HAP-1 (cell line): Measurements from ENCODE around the gene RBM23.
A peak's percentile ranks its signal among the peaks of the same experiment; 100 is the strongest.
"Not testable (repeated sequence)": the region's sequence is repeated elsewhere in the genome, so short reads cannot be mapped to it uniquely, and the experiment has no call there.

ENCODE experiments used
- DNase-seq, 2 experiments: peaks; one replicate each; pipeline ENCODE4 v3.0.0-alpha.2; 2016 to 2020; ENCODE audit warnings: low spot score in 2 of 2
- H3K27me3 ChIP-seq: fragments of 250-450 bp; sonication (Bioruptor Pico); 2 replicates; pipeline ENCODE4 v1.5.1; 2020; ENCODE audit warnings: low read depth, mild to moderate bottlenecking, moderate library complexity
- H3K36me3 ChIP-seq: fragments of 250-450 bp; sonication (Bioruptor Pico); replicated peaks from 2 replicates; pipeline ENCODE4 v1.5.1; 2020; ENCODE audit warnings: mild to moderate bottlenecking
- H3K4me1 ChIP-seq: fragments of 250-450 bp; sonication (Bioruptor Pico); 2 replicates; pipeline ENCODE4 v1.5.1; 2020; ENCODE audit warnings: mild to moderate bottlenecking
- H3K4me3 ChIP-seq: fragments of 250-450 bp; sonication (Bioruptor Pico); 2 replicates; pipeline ENCODE4 v1.5.1; 2020; ENCODE audit warnings: mild to moderate bottlenecking, moderate library complexity
- H3K9me3 ChIP-seq: fragments of 250-450 bp; sonication (Bioruptor Pico); 2 replicates; pipeline ENCODE4 v1.5.1; 2020; ENCODE audit warnings: mild to moderate bottlenecking, moderate library complexity
- in situ Hi-C: fragments of 300-500 bp; cut with MboI; formaldehyde crosslinking; loops from 3 replicates; pipeline ENCODE4 v1.14.3; 2020; ENCODE audit warnings: low sequenced_read_pairs, inconsistent platforms, mixed read lengths

Gene RBM23

DNA sequence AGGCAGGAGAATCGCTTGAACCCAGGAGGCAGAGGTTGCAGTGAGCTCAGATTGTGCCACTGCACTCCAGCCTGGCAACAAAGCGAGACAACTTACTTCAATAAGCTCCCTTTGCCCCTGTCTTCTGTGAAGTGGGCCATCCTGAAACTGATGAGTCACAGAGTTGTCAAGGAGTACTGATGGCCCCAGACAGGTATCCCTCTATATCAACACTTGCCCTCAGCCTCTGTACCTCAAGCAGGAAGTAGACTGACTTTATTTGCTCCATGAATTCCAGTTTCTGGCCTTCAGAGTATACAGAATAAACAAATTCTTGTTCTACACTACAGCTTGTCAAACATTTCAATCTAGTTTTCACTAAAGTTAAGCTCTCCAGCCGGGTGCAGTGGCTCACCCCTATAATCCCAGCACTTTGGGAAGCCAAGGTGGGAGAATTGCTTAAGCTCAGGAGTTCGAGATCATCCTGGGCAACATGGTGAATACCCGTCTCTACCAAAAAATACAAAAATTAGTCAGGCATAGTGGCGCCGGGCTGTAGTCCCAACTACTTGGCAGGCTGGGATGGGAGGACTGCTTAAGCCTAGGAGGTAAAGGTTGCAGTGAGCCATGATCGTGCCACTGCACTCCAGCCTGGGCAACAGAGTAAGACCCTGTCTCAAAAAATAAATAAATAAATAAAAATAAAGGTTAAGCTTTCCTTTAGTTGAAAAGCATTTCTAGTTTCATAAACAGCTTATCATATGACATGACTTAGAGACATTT, 63.8 kb downstream of the RBM23 start:
- DNase-seq, result no peak
- H3K4me3 ChIP-seq, result no peak overlapping the region
- no peaks in the 10 kb centered on the region for H3K36me3 ChIP-seq
- H3K27me3 ChIP-seq, result no peaks in the 10 kb centered on the region
- in situ Hi-C loops, result loop anchor here (5.0 to 25.0 kb wide), 2 partner anchors 298 to 468 kb away; no protein-coding TSS in a partner anchor
- H3K4me1 ChIP-seq, result 0 out of 2 replicates have a peak, but pooled peaks cover 2% of the 10 kb centered on the region
- no peaks in the 10 kb centered on the region for H3K9me3 ChIP-seq

DNA sequence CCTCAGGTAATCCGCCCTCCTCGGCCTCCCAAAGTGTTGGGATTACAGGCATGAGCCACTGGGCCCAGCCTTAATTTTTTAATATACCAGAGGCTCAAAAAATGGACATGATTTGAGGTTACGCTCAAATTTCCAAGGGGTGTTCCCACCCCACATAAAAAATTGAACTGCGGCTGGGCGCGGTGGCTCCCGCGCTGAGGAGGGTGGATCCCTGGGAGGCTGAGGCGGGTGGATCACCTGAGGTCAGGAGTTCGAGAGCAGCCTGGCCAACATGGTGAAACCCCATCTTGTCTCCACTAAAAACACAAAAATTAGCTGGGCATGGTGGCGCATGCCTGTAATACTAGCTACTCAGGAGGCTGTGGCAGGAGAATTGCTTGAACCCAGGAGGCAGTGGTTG, 64.7 kb downstream of the RBM23 start:
- in situ Hi-C loops, result loop anchor here (25.0 kb wide), 1 partner anchor 467 kb away; no protein-coding TSS in a partner anchor
- H3K27me3 ChIP-seq, H3K4me1 ChIP-seq, H3K4me3 ChIP-seq, DNase-seq, H3K36me3 ChIP-seq, H3K9me3 ChIP-seq: not testable (repeated sequence)

GRCh38 chr14:22852940-22853767, 65.8 kb downstream of the RBM23 start:
- H3K4me1 ChIP-seq, result 0 out of 2 replicates have a peak, but pooled peaks cover 2% of the 10 kb centered on the region
- no peaks in the 10 kb centered on the region for H3K27me3 ChIP-seq
- peak; percentile 58 to 95 for DNase-seq
- H3K4me3 ChIP-seq, result peak overlapping the region; percentile 30
- in situ Hi-C loops, result loop anchor here (25.0 kb wide), 1 partner anchor 466 kb away; no protein-coding TSS in a partner anchor
- no peaks in the 10 kb centered on the region for H3K36me3 ChIP-seq
- no peaks in the 10 kb centered on the region for H3K9me3 ChIP-seq

DNA sequence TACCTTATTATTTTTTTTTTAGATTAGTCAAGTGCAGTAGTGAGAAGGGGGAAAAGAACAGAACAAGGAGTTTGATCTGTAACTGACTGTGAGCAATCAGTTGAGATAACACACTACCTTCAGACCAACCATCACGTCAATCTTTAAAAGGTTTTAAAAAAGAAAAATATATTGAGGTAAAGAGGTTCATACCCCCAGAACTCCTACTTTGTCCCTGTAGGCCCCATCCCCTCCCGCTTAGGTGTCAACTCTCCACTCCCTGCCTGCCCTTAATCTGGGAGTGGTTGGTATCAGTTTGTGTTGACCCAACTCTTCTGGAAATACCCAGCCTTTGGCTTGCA, 66.4 kb downstream of the RBM23 start:
- Histone ChIP-seq H3K36me3 (no peaks in the 10 kb centered on the region), H3K4me1 (0 out of 2 replicates have a peak, but pooled peaks cover 2% of the 10 kb centered on the region), H3K27me3 (no peaks in the 10 kb centered on the region), H3K4me3 (no peak overlapping the region), H3K9me3 (no peaks in the 10 kb centered on the region)
- in situ Hi-C loops, result loop anchor here (25.0 kb wide), 1 partner anchor 465 kb away; no protein-coding TSS in a partner anchor
- no peak for DNase-seq

DNA sequence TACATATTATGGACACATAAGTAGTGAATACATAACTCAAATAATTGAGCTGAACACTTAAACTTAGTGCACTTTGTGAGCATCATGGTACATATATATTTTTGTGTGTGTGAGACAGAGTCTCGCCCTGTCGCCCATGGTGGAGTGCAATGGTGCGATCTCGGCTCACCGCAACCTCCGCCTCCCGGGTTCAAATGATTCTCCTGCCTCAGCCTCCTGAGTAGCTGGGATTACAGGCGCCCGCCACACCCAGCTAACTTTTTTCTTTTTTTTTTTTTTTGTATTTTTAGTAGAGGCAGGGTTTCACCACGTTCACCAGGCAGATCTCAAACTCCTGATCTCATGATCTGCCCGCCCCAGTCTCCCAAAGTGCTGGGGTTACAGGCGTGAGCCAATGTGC, 66.8 kb downstream of the RBM23 start:
- in situ Hi-C loops, result loop anchor here (25.0 kb wide), 1 partner anchor 465 kb away; no protein-coding TSS in a partner anchor
- H3K36me3 ChIP-seq, DNase-seq, H3K4me3 ChIP-seq, H3K9me3 ChIP-seq, H3K27me3 ChIP-seq, H3K4me1 ChIP-seq: not testable (repeated sequence)

- in situ Hi-C loops, result loop anchor here (25.0 kb wide), 1 partner anchor 464 kb away; no protein-coding TSS in a partner anchor
- no peak for DNase-seq
- no peaks in the 10 kb centered on the region for H3K36me3 ChIP-seq
These were observed 67.8 kb downstream of the RBM23 start for GRCh38 chr14:22850944-22851764.

DNA sequence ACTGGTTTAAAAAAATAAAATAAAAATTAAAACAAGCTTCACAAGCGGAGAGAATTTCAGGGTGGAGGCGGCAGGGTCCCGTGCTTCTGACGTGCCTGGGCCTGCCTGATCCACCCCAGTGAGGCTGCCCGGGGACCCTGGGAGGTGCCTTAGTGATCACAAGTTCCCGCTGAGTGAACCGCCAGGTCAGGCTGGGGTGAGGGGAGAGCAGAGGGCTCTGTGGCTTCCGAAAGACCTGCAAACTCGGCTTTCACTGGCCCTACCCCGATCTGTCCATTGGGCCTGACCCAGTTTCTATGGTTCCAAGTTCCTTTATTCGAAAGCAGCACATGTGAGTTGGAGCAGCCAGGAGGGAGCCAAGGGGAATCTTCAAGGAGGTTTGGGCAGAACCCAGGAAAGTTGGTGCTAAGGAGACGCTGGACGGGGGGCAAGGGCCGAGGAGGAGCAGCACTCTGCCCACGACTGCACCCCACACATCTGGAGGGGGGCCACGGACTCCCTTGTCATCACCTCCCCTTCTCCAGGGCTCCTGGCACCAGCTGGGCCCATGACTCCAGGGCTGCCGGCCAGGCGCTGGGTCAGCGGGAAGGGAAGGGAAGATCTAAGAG, 69.6 kb downstream of the RBM23 start:
- Histone ChIP-seq H3K27me3 (no peaks in the 10 kb centered on the region), H3K4me3 (no peak overlapping the region), H3K36me3 (no peaks in the 10 kb centered on the region), H3K9me3 (no peaks in the 10 kb centered on the region), H3K4me1 (0 out of 2 replicates have a peak, but pooled peaks cover 2% of the 10 kb centered on the region)
- DNase-seq, result no peak
- in situ Hi-C loops, result no loop called here

More at GRCh38 chr14:22850944-22851764, 67.8 kb downstream of the RBM23 start:
- 0 out of 2 replicates have a peak, but pooled peaks cover 2% of the 10 kb centered on the region for H3K4me1 ChIP-seq
- H3K9me3 ChIP-seq, result no peaks in the 10 kb centered on the region
- no peaks in the 10 kb centered on the region for H3K27me3 ChIP-seq
- H3K4me3 ChIP-seq, result no peak overlapping the region

DNA sequence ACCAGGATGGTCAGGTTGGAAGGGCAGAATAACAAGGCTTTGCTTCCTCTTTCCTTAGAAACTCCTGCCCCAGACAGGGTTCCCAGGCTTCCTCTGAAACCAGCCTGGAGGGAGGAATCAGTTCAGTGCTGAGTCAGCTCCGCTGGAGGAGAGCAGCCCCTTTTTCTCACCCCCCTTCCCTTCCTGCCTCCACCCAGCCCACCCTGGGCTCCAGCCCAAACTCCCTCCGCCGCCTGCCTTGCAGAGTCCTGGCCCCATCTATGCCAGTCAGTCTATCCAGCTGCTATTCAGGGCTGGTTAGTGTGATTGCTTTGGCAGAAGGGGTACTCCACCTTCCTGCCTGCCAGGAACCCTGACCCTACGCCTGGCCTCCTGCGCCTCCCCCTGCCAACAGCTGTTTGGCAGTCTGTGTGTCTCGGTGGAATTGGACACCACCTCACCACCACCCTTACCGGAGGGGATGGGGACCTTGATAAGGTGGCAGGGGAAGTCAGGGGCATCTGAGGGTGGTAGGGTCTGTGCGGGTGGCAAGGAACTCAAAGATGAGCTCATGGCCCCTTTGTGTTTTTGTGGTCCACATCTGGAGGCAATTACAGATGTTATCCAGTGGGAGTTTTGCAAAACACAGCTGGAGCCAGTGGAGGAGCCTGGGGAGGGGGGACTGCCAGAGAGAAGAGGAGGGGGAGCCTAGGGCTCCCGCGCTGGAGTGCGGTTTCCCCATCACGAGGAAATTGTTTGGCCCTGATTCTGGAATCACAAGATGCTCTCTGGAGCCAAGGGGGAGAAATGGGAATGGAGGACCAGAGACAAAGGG, 70.4 kb downstream of the RBM23 start:
- no peak for DNase-seq
- Histone ChIP-seq H3K9me3 (no peaks in the 10 kb centered on the region), H3K36me3 (no peaks in the 10 kb centered on the region), H3K4me3 (no peak overlapping the region), H3K27me3 (no peaks in the 10 kb centered on the region), H3K4me1 (0 out of 2 replicates have a peak, but pooled peaks cover 2% of the 10 kb centered on the region)
- in situ Hi-C loops, result no loop called here

GRCh38 chr14:22847661-22848341, 71.1 kb downstream of the RBM23 start:
- in situ Hi-C loops, result no loop called here
- Histone ChIP-seq H3K9me3 (no peaks in the 10 kb centered on the region), H3K4me1 (0 out of 2 replicates have a peak, but pooled peaks cover 1% of the 10 kb centered on the region), H3K36me3 (no peaks in the 10 kb centered on the region), H3K4me3 (no peak overlapping the region), H3K27me3 (no peaks in the 10 kb centered on the region)
- no peak for DNase-seq

GRCh38 chr14:22846811-22847307, 72.1 kb downstream of the RBM23 start:
- Histone ChIP-seq H3K36me3 (no peaks in the 10 kb centered on the region), H3K4me3 (no peak overlapping the region), H3K9me3 (no peaks in the 10 kb centered on the region), H3K4me1 (no peaks in the 10 kb centered on the region), H3K27me3 (no peaks in the 10 kb centered on the region)
- in situ Hi-C loops, result no loop called here
- no peak for DNase-seq

- Histone ChIP-seq H3K4me3 (no peak overlapping the region), H3K9me3 (no peaks in the 10 kb centered on the region), H3K4me1 (no peaks in the 10 kb centered on the region), H3K27me3 (no peaks in the 10 kb centered on the region), H3K36me3 (no peaks in the 10 kb centered on the region)
- DNase-seq, result no peak
- in situ Hi-C loops, result no loop called here
These were observed 72.9 kb downstream of the RBM23 start for GRCh38 chr14:22845821-22846625.
